GM18858 (cell line): ENCODE measurements around the gene TNFRSF4.
"Not testable (repeated sequence)": the region's sequence is repeated elsewhere in the genome, so short reads cannot be mapped to it uniquely, and the experiment has no call there.

Source experiments
- ATAC-seq: cut with Tn5 transposase; IDR thresholded peaks from one replicate; pipeline ENCODE4 v1.9.1; 2021; ENCODE audit not compliant: unreplicated experiment

TNFRSF4 gene

DNA sequence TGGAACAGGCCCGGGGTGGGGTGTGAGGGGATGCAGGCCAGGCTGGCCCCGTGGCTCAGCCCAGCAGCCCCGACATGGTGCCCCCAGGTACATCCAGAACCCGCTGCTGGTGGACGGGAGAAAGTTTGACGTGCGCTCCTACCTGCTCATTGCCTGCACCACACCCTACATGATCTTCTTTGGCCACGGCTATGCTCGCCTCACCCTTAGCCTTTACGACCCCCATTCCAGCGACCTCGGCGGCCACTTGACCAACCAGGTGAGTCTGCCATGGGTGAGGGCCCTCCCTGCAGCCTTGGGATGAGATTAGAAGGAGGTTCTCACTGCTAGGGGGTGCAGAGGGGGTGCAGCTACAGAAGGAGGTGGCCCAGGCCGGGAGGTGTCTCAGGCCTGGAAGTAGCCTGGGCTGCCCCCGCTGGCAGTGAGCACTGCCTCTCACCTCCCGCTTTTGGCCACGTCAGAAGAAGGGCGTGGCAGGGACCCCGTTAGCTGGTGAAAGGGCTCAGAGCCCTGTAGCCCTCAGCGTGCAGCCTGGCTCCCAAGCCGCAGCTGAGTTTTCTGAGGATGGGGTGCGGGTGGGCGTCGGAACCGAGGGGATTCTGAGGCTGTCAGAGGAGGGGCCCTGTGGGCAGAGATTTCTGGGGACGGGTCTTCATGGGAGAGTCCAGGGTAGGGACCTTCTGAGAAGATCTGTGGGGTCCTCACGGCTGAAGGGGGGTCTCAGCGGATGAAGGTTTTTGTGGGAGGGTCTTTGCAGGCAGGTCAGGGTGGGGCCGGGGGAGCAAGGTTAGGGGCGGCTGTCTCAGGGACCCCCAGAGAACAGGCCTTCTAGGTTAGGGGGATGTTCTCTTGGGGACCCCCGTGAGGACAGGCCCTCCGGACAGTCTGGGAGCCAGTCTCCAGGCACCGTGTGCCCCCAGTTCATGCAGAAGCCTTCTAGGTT is 29.8 kb downstream of the TNFRSF4 start:
- no peak for ATAC-seq

DNA sequence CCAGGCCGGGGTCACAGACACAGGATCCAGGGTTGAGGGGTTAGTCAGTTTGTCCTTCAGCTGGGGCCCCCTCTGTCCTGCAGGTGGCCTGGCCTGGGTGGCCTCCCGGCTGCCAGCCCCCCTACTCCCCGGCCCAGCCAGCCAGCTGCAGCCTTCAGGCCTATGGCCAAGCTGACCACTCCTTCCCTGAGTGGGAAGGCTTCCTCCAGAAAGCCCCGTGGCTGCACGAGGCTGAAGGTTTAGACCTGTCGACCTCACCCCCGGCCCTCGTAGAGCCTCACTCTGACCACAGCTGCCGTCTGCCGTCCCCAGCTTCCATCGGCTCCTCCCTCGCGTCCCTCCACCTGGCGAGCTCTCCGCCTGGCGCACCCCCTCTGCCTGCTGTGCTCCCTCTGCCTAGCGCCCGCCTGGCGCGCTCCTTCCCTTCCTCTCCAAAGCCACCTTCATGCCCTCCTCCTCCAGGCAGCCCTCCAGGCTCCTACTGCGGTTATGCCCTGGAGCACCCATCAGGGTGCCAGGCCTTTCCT is 30.7 kb downstream of the TNFRSF4 start:
- ATAC-seq, result no peak

DNA sequence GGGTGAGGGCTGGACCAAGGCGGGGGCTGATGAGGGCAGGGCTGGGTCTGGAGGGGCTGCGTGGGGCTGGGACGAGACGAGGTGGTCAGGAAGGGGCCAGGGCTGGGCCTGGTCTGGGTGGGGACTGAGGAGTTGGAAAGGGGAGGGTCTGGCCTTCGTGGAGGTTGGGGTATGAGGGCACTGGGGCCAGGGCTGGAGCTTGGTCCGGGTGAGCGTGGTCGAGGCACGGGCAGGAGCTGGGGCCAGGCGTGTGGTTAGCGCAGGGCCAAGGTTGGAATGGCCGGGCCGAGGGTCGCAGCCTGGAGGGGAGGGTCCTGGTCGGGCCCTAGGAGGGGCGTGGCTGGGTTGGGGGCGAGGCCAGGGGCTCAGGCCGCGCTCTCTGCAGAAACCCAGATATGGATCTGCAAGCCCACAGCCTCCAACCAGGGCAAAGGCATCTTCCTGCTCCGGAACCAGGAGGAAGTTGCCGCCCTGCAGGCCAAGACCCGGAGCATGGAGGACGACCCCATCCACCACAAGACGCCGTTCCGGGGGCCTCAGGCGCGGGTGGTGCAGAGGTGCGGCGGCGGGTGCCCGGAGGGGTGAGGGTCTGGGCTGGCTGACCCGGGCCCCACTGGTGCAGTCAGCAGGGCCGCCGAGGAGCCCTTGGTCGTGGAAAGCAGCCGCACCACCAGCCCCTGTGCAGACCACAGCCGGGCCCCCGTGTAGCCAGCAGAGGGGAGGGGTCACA is 31.3 kb downstream of the TNFRSF4 start:
- no peak for ATAC-seq

DNA sequence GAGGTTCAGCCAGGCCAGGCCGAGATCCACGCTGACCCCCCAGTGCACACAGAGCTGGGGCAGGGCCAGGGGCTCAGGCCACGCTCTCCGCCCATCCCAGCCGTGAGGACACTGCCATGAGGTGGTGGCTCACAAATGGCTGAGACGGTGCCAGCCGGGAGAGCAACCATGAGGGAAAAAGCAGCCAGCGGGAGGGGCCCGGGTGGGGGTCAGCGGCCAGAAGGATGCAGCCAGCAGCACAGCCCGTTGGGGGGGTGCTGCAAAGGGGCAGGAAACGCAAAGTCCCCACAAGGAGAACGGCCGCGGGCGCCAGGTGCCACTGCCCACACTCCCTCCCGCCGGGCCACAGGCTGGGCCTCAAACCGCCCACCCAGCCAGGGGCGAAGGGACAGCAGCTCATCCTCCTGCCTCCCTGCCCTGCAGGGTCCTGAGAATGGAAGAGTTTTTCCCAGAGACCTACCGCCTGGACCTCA is 32.0 kb downstream of the TNFRSF4 start:
- ATAC-seq, result no peak

DNA sequence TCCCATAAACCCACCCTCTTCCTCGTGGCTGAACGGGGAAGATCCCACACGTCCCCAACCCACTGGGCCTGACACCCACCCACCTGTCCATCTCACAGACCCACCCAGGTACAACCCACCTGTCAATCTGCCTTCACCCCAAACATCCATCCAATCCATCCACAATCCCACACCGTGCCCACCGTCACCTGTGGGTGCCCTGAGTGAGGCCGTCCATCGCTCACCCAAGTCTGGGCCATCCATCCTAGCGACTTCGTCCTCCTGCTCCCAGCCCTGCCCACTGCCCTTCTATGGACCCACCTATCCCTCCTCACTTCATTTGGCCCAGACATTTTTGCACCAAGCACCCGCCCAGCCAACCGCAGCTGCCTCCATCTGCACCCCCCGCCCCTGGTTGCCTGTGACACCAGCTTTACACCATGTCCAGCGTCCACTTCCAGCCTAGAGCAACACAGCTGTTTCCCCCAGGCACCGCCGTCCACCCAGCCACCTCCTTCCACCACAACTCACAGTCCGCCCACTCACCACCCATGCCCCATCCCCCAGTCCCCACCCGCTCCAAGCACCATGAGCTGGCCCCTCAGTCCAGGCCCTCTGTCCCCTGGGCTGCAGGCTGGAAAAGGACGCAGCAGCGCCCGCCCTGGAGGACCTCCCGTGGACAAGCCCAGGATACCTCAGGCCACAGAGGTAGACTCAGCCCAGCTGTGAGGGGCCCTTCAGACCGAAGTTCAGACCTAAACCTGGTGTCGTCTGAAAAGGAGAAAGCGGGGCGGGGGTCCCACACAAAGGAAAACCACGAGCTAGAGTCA is 32.6 kb downstream of the TNFRSF4 start:
- ATAC-seq, result no peak

DNA sequence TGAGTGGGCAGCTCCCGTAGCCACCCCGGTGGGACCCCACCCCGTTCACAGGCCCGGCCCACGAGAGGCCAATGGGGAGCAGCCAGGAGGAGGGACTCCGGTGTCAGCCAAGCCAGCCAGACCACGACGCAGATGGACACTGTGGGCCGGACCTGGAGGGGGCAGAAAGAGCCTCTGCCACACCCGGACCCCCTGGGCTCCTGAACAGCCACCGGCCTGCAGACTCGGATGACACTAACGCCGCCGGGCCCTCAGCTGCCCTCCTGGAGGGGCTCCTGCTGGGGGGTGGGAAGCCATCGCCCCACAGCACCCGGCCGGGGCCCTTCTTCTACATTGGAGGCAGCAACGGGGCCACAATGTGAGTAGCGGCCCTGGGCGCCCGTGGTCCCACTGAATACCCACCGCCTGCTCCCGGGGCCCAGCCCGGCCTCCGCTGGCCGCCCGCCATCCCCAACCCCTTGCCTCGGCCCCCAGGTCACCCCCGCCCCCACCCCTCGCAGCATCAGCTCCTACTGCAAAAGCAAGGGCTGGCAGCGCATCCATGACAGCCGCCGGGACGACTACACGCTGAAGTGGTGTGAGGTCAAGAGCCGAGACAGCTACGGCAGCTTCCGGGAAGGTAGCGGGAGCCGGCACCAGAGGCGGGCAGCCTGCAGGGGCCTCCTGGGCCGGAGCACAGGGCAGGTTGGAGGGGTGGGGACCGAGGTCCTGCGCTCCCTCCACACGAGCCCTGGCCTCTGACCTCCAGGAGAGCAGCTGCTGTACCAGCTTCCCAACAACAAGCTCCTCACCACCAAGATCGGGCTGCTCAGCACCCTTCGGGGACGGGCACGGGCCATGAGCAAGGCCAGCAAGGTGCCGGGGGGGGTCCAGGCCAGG is 33.7 kb downstream of the TNFRSF4 start:
- ATAC-seq, result no peak

DNA sequence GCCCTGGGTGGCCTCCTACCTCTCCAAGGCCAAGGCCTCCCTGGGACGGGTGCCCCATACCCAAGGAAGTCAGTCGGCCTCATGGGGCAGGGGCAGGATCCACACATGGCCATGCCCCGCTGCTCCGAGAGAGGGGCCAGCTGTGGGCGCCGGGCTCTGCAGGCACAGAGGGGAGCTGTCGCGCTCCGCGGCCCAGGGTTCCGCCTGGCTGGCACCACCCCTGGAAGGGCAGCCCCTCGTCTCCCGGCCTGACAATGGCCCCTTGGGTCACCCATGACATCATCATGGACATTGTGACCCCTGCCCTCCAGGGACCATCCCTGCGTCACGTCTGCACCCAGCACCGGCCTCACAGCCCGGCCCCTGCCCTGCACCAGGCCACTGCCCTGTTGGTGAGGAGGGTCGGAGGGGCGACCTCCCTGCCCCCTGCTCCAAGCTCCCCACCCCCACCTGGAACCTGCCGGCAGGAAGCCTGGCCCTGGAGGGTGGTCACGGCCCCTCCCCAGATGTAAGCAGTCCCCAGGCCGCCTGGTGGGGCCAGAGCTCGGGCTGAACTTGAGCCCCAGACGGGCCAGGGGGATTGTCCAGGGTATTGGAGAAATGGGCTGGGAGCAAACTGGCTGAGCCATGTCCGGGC is 34.5 kb downstream of the TNFRSF4 start:
- no peak for ATAC-seq

DNA sequence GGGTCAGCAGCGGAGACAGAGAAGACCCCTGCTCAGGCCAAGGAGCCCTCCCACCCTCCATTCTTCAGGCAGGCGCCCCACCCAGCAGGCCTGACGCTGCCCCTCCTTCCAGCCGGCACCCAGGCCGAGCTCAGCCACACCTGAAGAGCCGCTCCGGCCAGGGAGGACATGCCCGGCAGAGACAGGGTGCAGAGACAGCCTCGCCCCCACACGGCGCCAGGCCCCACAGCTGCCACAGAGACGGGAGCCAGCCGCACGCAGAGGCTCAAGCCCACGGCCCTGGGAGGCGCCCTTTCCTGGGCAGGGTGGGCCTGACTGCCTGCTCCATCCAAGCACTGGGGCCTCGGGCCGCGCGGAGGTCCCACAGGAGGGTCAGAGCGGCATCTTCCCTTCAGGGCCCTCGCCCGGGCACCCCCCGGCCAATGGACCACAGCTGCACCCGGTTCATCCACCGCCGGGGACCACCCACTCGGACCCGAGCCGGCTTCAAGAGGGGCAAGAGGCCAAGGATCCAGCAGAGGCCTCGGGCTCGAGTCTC is 35.1 kb downstream of the TNFRSF4 start:
- ATAC-seq, result no peak

DNA sequence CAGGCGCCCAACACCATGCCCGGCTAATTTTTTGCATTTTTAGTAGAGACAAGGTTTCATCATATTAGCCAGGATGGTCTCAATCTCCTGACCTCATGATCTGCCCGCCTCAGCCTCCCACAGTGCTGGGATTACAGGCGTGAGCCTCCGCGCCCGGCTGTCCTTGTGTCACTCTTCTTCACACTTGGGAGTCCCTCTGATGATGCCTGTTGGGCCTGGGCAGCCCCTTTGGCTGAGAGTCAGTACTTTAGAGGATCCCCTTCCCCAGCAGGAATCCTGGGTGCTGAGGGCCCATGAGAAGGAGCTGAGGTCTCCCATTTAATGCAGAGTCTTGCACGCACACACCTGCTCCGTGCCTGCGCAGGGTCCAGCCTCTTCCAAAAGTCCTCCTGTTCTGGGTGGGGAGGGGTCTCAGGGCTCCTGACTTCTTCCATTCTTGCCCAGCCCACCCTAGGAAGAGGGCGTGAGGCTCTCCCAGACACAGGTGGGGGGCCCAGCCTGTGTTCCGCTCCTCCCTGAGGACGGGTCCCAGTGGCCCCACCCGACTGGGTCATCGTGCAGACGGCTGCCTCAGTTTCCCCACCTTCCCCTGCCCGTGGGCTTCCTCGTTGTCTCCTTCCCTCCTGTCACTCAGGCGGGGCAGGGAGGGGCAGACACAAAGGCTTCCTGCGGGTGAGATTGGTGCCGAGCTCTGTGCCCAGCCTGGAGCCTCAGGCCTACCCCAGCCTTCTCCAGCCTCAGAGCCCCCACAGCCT is 36.3 kb downstream of the TNFRSF4 start:
- no peak for ATAC-seq

DNA sequence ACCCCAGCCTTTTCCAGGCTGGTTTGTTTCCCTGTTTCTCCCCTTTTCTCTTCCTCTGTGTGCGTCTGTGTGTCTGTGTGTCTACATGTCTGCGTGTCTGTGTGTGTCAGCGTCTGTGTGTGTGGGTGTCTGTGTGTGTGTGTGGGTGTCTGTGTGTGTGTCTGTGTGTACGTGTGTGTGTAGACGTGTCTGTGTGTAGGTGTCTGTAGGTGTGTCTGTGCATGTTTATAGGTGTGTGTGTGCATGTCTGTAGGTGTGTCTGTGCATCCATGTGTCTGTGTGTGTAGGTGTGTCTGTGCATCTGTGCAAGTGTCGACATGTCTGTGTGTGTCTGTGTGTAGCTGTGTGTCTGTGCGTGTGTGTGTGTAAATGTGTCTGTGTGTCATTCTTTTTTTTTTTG is 37.0 kb downstream of the TNFRSF4 start:
- ATAC-seq, result no peak

DNA sequence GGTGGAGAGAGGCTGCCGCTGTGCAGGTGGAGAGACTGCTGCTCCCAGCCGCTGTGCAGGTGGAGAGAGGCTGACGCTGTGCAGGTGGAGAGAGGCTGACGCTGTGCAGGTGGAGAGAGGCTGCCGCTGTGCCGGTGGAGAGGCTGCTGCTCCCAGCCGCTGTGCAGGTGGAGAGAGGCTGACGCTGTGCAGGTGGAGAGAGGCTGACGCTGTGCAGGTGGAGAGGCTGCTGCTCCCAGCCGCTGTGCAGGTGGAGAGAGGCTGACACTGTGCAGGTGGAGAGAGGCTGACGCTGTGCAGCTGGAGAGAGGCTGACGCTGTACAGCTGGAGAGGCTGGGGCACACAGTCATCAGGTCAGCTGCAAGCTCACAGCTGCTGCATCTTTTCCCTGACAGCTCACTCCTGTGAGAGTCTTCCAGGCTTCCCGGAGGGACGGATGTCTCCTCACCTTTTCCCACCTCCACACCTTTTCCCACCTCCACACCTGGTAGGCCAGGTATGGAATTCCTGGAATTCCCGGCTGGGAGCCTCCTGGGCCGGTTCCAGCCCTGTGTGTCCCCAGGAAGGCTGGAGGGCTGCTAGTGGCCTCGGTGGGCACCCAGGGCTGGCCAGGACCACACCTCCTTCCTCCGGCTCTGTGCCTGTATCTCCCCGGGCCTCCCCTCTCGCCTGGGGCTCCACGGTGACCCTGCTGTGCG is 37.7 kb downstream of the TNFRSF4 start:
- ATAC-seq, result not testable (repeated sequence)

DNA sequence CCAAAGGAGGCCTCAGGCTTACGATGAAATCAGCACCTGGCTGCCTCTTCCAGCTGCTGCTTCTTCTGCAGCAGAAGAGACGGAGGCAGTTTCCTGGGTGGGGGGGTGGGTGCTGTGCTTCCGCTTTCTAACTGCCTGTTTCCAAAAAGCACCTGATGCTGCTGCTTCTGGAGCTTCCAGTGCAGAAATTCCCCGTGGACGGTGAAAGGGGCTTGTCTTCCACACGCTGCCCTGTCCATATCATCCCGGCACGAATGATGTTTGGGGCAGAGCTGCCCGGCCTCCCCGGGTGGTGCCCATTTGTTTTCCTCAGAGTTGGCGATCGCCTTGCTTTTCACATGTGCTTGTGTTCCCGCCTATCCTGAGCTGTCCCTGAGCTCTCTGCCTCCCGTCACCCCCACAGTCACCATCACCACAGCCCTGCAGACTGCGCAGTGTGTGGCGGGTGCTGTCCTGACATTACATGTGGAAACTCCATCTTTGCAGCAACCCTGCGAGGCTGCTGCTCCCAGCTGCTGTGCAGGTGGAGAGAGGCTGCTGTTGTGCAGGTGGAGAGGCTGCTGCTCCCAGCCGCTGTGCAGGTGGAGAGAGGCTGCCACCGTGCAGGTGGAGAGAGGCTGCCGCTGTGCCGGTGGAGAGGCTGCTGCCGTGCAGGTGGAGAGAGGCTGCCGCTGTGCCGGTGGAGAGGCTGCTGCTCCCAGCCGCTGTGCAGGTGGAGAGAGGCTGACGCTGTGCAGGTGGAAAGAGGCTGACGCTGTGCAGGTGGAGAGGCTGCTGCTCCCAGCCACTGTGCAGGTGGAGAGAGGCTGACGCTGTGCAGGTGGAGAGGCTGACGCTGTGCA is 38.5 kb downstream of the TNFRSF4 start:
- no peak for ATAC-seq

DNA sequence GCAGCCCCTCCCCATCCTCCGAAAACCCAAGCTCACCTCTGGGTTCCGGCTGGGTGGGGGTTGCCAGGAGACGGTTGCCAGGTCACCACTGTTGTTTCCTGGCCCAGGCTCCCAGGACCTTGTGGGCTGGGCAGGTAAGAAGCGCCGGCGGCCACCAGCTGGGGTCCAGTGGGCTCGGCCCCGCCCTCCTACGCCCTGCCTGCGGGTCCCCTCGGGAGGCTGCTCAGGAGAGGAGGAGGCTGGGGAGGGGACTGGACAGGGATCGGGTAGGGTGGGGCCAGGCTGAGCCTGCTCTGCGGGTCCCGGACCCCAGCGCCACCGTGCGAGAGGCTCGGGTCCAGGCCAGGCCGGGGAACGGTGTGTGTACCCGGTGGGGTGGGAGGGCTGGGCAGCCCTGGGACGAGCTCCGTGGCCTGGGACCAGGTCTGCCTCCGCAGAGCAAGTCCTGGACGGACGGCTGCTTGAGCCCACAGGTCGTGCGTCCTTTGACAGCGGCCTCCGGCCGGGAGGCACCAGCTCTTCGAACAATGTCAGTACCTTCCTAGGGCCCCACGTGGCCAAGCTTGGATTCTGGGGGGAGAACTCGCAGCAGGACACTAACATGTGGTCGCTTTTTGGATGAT is 40.0 kb downstream of the TNFRSF4 start, which contains the start of gene TTLL10:
TSS of gene TTLL10 (plus strand) at position 88 of the 623 bp plus-strand sequence. CDS start 5,336 bp downstream, outside the sequence.
- no peak for ATAC-seq

DNA sequence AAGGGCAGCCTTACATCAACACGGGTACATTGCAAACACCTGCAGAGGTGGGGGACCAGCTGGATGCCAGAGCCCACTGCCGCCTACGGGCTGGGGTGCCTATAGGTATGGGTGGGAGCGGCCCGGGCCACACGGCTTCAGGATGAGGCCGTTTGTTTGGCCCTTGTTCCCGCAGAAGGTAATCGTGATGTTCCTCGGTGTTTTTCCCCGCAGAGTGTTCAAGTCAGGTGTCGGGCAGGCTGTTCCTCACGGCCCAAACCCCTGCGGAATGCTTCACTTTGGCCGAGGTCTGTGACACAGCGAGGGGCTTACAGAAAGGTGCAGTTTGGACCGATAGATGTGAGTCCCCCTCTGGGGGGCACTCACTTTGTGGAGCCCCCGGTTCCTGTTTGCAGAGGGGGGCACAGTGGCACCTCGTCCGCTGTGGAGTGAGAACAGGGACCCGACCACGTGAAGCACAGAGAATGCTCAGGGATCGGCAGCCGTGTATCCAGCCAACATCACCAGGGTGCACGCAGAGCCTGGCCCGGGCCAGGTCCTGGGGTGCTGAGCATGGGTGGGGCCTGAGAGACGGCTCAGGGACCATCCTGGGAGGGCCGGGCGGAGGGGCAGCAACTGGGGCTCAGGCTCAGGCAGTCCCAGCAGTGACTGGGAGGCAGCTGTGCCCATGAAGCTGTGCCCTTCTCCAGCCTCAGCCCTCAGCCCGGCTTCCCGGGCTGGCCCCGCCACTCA is 40.7 kb downstream of the TNFRSF4 start:
- ATAC-seq, result no peak

DNA sequence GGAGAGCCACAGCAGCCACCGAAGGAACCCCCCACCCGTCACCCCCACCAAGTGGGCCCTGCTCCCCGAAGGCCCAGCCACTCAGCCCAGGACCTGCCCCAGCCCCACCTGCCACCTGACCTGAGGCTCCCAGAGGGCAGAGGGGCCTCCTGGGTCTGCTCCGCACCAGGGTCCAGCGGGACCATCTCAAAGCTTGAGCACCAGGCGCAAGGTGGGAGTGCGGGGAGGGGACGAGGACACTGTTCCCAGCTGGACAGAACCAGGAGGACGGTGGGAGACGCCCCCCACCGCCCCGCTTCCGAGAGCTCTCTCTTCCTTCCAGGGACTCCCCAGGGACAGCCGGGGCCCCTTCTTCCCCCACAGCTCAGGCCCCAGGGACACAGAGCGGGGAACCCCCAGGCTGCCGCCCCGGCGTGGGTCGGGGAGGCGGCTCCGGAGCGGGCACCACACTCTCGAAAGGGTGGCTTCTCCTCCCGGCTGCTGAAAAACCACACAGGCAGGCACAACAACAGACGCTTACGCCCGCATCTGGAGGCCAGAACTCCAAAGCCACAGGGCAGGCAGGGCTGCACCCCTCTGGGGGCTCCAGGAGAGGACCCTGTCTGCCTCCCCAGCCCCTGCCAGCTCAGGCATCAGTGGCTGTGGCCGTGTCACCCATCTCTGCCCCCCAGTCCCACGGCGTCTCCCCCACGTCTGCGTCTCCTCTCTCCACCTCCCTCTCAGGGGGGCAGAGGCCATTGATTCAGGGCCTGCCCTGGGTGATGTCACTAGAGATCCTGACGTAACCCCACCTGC is 42.2 kb downstream of the TNFRSF4 start:
- no peak for ATAC-seq
